Esophagus mucosa (tissue), 1 donor: Measurements from ENCODE around the gene RNGTT. TPM values are rescaled to one million over a fixed set of nuclear protein-coding genes. Genes with fewer than 3 reads are reported as not detected.
"Not testable (repeated sequence)": the region's sequence is repeated elsewhere in the genome, so short reads cannot be mapped to it uniquely, and the experiment has no call there.

ENCODE experiments used
- ATAC-seq: fragments of 200-7000 bp; cut with Tn5 transposase; one replicate; pipeline ENCODE4 v1.9.1; 2020
- total RNA-seq: library from RNA; stranded (reverse); gene quantifications from one replicate; pipeline ENCODE4 v1.2.4, GENCODE V29; 2023
- donor health status: DM: yes; HTN: yes; CAD: no.

The RNGTT gene
- total RNA-seq: 8.1 TPM

- ATAC-seq: peak; percentile 100
Observed at GRCh38 chr6:88963139-88964090, at the start of gene RNGTT. Gene RNGTT (minus strand): TSS chr6:88963618. CDS start chr6:88963409, 209 bp downstream.

GRCh38 chr6:89011436-89011835 is 48.0 kb upstream of the RNGTT start:
- no peak for ATAC-seq

- no peak for ATAC-seq
Observed at GRCh38 chr6:89010825-89011224, 47.4 kb upstream of the RNGTT start.

GRCh38 chr6:89009624-89010059 is 46.2 kb upstream of the RNGTT start:
- no peak for ATAC-seq

- ATAC-seq: no peak
Observed at GRCh38 chr6:89008815-89009374, 45.5 kb upstream of the RNGTT start.

GRCh38 chr6:89008001-89008814 is 44.8 kb upstream of the RNGTT start:
- no peak for ATAC-seq

GRCh38 chr6:89007209-89008000 is 44.0 kb upstream of the RNGTT start:
- no peak for ATAC-seq

GRCh38 chr6:89002523-89002922 is 39.1 kb upstream of the RNGTT start:
- no peak for ATAC-seq

GRCh38 chr6:88997327-88997726 is 33.9 kb upstream of the RNGTT start:
- no peak for ATAC-seq

- no peak for ATAC-seq
Observed at GRCh38 chr6:88992741-88993552, 29.5 kb upstream of the RNGTT start.

- ATAC-seq: no peak
Observed at GRCh38 chr6:88989215-88989614, 25.8 kb upstream of the RNGTT start.

GRCh38 chr6:88987922-88988321 is 24.5 kb upstream of the RNGTT start:
- no peak for ATAC-seq

- no peak for ATAC-seq
Observed at GRCh38 chr6:88985901-88986300, 22.5 kb upstream of the RNGTT start.

GRCh38 chr6:88984606-88985005 is 21.2 kb upstream of the RNGTT start:
- ATAC-seq: peak; percentile 29

- no peak for ATAC-seq
Observed at GRCh38 chr6:88984152-88984551, 20.7 kb upstream of the RNGTT start.

- peak; percentile 75 for ATAC-seq
Observed at GRCh38 chr6:88983532-88983931, 20.1 kb upstream of the RNGTT start.

- ATAC-seq: not testable (repeated sequence)
Observed at GRCh38 chr6:88983129-88983528, 19.7 kb upstream of the RNGTT start.

GRCh38 chr6:88982720-88983119 is 19.3 kb upstream of the RNGTT start:
- peak; percentile 96 for ATAC-seq

- no peak for ATAC-seq
Observed at GRCh38 chr6:88975369-88975768, 12.0 kb upstream of the RNGTT start.

GRCh38 chr6:88972504-88973423 is 9.3 kb upstream of the RNGTT start:
- ATAC-seq: no peak
